PC-3 (cell line): ENCODE data around the gene TRABD2A.

Source experiments
- CTCF ChIP-seq: fragments of 300-600 bp; sonication (generic); conservative IDR thresholded peaks from 2 replicates; pipeline ENCODE4 v1.5.1; 2017; ENCODE audit warnings: antibody characterized with exemption, low read depth, mild to moderate bottlenecking, low read length
- EZH2 ChIP-seq: fragments of 300-600 bp; sonication (generic); IDR thresholded peaks from one replicate; pipeline ENCODE4 v1.6.1; 2017; ENCODE audit warnings: antibody characterized with exemption, mild to moderate bottlenecking, low read length; ENCODE audit not compliant: unreplicated experiment

- TF ChIP-seq CTCF (no peak), EZH2 (no peak)
Measured at GRCh38 chr2:84796798-84797197, 84.1 kb downstream of the TRABD2A start.
